HG03469 (cell line): ENCODE measurements around the gene LYSMD2.

Experiments used
- ATAC-seq: cut with Tn5 transposase; IDR thresholded peaks from one replicate; pipeline ENCODE4 v1.9.1; 2021; ENCODE audit warnings: mild to moderate bottlenecking, moderate library complexity, moderate number of reproducible peaks; ENCODE audit not compliant: unreplicated experiment

Gene LYSMD2

GRCh38 chr15:51752888-51753287, 15.4 kb upstream of the LYSMD2 start:
- no peak for ATAC-seq

- ATAC-seq: peak; percentile 31
These were observed 14.5 kb upstream of the LYSMD2 start for GRCh38 chr15:51751697-51752683.

- ATAC-seq: peak; percentile 45
These were observed 13.6 kb upstream of the LYSMD2 start, which contains the start of gene TMOD2 for GRCh38 chr15:51750792-51751696. TSS of gene TMOD2 (plus strand) at chr15:51751597. CDS start at chr15:51766442, 14,845 bp downstream.

GRCh38 chr15:51750186-51750585, 12.7 kb upstream of the LYSMD2 start:
- ATAC-seq: no peak

- ATAC-seq: no peak
These were observed 11.9 kb upstream of the LYSMD2 start for GRCh38 chr15:51749307-51749706.

- ATAC-seq: no peak
These were observed 1.7 kb upstream of the LYSMD2 start for GRCh38 chr15:51739061-51739712.

- no peak for ATAC-seq
These were observed 1.1 kb upstream of the LYSMD2 start for GRCh38 chr15:51738553-51738952.

- peak; percentile 17 for ATAC-seq
These were observed 519 bp downstream of the LYSMD2 start for GRCh38 chr15:51736751-51737521.

- ATAC-seq: no peak
These were observed 1.4 kb downstream of the LYSMD2 start for GRCh38 chr15:51736069-51736468.

GRCh38 chr15:51735228-51736010, 2.0 kb downstream of the LYSMD2 start:
- ATAC-seq: no peak

- ATAC-seq: no peak
These were observed 4.8 kb downstream of the LYSMD2 start for GRCh38 chr15:51732646-51733045.

GRCh38 chr15:51731549-51732267, 5.7 kb downstream of the LYSMD2 start:
- peak; percentile 51 for ATAC-seq

GRCh38 chr15:51727141-51727897, 10.1 kb downstream of the LYSMD2 start:
- no peak for ATAC-seq

- ATAC-seq: peak; percentile 88
These were observed 11.0 kb downstream of the LYSMD2 start for GRCh38 chr15:51726302-51727073.

GRCh38 chr15:51724673-51725072, 12.8 kb downstream of the LYSMD2 start:
- ATAC-seq: no peak

- no peak for ATAC-seq
These were observed 13.3 kb downstream of the LYSMD2 start for GRCh38 chr15:51724199-51724598.
